PFSK-1 (cell line): ENCODE data around the gene FABP7.

Experiments
- POLR2AphosphoS5 ChIP-seq: IDR thresholded peaks from 2 replicates; pipeline ENCODE4 v1.6.1; 2012; ENCODE audit warnings: low read depth, mild to moderate bottlenecking, control low read depth, low read length, moderate library complexity
- REST ChIP-seq, 2 experiments: IDR thresholded peaks; 2 replicates each; pipeline versions ENCODE4 v1.6.1 to v1.8.0; 2011 to 2012; ENCODE audit warnings: low read depth in 2 of 2, low read length in 2 of 2, control low read depth in 1 of 2, inconsistent platforms in 1 of 2, mild to moderate bottlenecking in 1 of 2, moderate library complexity in 1 of 2; ENCODE audit not compliant: insufficient read depth in 1 of 2
- SIN3A ChIP-seq: IDR thresholded peaks from 2 replicates; pipeline ENCODE4 v1.6.1; 2012; ENCODE audit warnings: mild to moderate bottlenecking, low read length, moderate library complexity, borderline replicate concordance; ENCODE audit not compliant: insufficient read depth
- TAF1 ChIP-seq: IDR thresholded peaks from 2 replicates; pipeline ENCODE4 v1.6.1; 2012; ENCODE audit warnings: low read length, control low read depth, borderline replicate concordance; ENCODE audit not compliant: insufficient read depth

- TF ChIP-seq POLR2AphosphoS5 (no peak), REST (IDR thresholded peaks at IDR 0.05; ENCODE audit: insufficient read depth in 1 of 2, low read depth in 2 of 2, low read length in 2 of 2) (no peak), TAF1 (no peak), SIN3A (no peak)
Observed at GRCh38 chr6:122747573-122747972, 31.9 kb upstream of the FABP7 start.
